AG10803 (cell line): ENCODE measurements around the gene FYB1.
"Not testable (repeated sequence)": the region's sequence is repeated elsewhere in the genome, so short reads cannot be mapped to it uniquely, and the experiment has no call there.

Source experiments
- DNase-seq: peaks from one replicate; pipeline ENCODE4 v3.0.0; 2010; ENCODE audit warnings: low read depth
- H3K4me3 ChIP-seq: 2 replicates; pipeline ENCODE4 v1.5.1; 2011; ENCODE audit warnings: mild to moderate bottlenecking, low read length, control low read depth
- TF ChIP-seq, protein P1 (sequence below): conservative IDR thresholded peaks from 2 replicates; pipeline ENCODE4 v1.5.1; 2011; ENCODE audit warnings: mild to moderate bottlenecking, low read length, control low read depth, inconsistent platforms

Gene FYB1

GRCh38 chr5:39226558-39226957, 7.2 kb upstream of the FYB1 start:
- TF ChIP-seq, protein P1, sequence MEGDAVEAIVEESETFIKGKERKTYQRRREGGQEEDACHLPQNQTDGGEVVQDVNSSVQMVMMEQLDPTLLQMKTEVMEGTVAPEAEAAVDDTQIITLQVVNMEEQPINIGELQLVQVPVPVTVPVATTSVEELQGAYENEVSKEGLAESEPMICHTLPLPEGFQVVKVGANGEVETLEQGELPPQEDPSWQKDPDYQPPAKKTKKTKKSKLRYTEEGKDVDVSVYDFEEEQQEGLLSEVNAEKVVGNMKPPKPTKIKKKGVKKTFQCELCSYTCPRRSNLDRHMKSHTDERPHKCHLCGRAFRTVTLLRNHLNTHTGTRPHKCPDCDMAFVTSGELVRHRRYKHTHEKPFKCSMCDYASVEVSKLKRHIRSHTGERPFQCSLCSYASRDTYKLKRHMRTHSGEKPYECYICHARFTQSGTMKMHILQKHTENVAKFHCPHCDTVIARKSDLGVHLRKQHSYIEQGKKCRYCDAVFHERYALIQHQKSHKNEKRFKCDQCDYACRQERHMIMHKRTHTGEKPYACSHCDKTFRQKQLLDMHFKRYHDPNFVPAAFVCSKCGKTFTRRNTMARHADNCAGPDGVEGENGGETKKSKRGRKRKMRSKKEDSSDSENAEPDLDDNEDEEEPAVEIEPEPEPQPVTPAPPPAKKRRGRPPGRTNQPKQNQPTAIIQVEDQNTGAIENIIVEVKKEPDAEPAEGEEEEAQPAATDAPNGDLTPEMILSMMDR = no peak
- no peak for DNase-seq
- H3K4me3 ChIP-seq = no peak overlapping the region

- TF ChIP-seq, protein P1 = no peak
- DNase-seq = no peak
Measured at GRCh38 chr5:39226100-39226451, 6.7 kb upstream of the FYB1 start.

GRCh38 chr5:39225405-39226099, 6.2 kb upstream of the FYB1 start:
- TF ChIP-seq, protein P1 = no peak
- DNase-seq = no peak
- H3K4me3 ChIP-seq = no peak overlapping the region

More at GRCh38 chr5:39226100-39226451, 6.7 kb upstream of the FYB1 start:
- H3K4me3 ChIP-seq = no peak overlapping the region

DNA sequence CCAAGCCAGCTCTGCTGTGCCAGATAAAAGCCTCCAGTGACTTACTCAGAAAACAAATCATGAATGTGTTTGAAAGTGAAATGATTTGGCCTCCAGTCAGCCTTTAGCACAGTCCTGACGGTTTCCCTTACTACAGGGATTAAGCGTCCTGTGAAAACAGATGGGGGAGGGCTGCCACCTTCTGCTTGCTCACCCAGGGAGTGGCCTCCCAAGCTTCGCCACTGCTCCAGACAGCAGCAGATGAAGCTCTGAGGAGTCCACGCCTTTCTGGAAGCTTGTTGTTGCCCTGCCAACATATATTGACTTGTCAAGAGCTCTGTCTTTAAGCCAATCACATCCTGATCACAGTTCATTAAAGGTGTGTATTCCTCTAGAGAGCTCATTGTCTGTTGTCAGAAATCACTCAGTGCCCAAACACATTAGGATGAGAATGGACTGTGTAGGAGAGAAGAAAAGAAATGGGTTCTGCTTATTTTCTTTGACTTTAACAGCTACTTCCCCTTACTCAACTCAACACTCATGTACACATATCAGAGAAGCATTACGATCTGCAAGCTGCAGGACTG, 4.9 kb upstream of the FYB1 start:
- TF ChIP-seq, protein P1 = no peak
- no peak overlapping the region for H3K4me3 ChIP-seq
- DNase-seq = peak; percentile 8

- no peak overlapping the region for H3K4me3 ChIP-seq
- DNase-seq = no peak
- TF ChIP-seq, protein P1 = no peak
Measured at GRCh38 chr5:39223565-39224156, 4.3 kb upstream of the FYB1 start.

DNA sequence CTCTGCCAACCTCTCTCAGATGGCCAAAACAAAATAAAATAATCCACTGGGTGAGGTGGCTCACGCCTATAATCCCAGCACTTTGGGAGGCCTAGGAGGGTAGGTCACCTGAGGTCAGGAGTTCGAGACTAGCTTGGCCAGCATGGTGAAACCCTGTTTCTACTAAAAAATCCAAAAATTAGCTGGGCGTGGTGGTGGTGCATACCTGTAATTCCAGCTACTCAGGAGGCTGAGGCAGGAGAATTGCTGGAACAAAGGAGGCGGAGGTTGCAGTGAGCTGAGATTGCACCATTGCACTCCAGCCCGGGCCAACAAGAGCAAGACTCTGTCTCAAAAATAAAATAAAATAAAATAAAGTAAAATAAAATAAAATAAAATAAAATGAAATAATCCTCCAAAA, 2.3 kb upstream of the FYB1 start:
- DNase-seq, H3K4me3 ChIP-seq: not testable (repeated sequence)

GRCh38 chr5:39220280-39221030, 1.1 kb upstream of the FYB1 start:
- TF ChIP-seq, protein P1 = no peak
- H3K4me3 ChIP-seq = no peak overlapping the region
- no peak for DNase-seq
